Colonic mucosa (tissue), 4 donors: Measurements from ENCODE around the gene PERM1. TPM values are rescaled to one million over a fixed set of nuclear protein-coding genes. Genes with fewer than 3 reads are reported as not detected.
"Not testable (repeated sequence)": the region's sequence is repeated elsewhere in the genome, so short reads cannot be mapped to it uniquely, and the experiment has no call there.

ENCODE experiments used
- DNase-seq: peaks from one replicate; pipeline ENCODE4 v3.0.0-alpha.2; 2020
- H3K27ac ChIP-seq: fragments of 200-600 bp; one replicate; pipeline ENCODE4 v1.8.0; 2021
- H3K27me3 ChIP-seq: fragments of 200-600 bp; one replicate; pipeline ENCODE4 v1.8.0; 2021
- H3K36me3 ChIP-seq: fragments of 200-600 bp; one replicate; pipeline ENCODE4 v1.8.0; 2021
- H3K4me1 ChIP-seq: fragments of 200-600 bp; one replicate; pipeline ENCODE4 v1.8.0; 2021; ENCODE audit warnings: mild to moderate bottlenecking
- H3K4me3 ChIP-seq: fragments of 200-600 bp; one replicate; pipeline ENCODE4 v1.8.0; 2021
- H3K9ac ChIP-seq, 2 donors: one replicate each; pipeline ENCODE4 v1.7.0; 2013; ENCODE audit warnings: control low read depth in 2 of 2, low read depth in 2 of 2, low read length in 2 of 2
- H3K9me3 ChIP-seq: fragments of 200-600 bp; one replicate; pipeline ENCODE4 v1.8.0; 2021
- CTCF ChIP-seq: fragments of 200-600 bp; IDR thresholded peaks from one replicate; pipeline ENCODE4 v1.8.0; 2022; ENCODE audit warnings: antibody characterized with exemption, mild to moderate bottlenecking
- intact Hi-C: fragments of 100-400 bp; cut with DNase I; formaldehyde crosslinking; loops from one replicate; pipeline ENCODE4 v1.14.1; 2022
- total RNA-seq, 2 donors: library from RNA; stranded (reverse); fragmentation: NEBNext Ultra II Directional in 1 of 2; extraction: Animal tissue kit (Norgen Biotek cat#: 25700) in 1 of 2; gene quantifications; one replicate each; pipeline ENCODE4 v1.2.1, GENCODE V29; 2021
- donor health status: healthy.
- donor health status: DM: no; HTN: no; CAD: no.
- donor health status: DM: no; HTN: no; CAD: no.

Gene PERM1
- total RNA-seq, 2 donors from 2014 or later, result not detected

- Histone ChIP-seq H3K9ac (peak overlapping the region in 1 of 2 donors; percentile 80), H3K27ac (no peak overlapping the region), H3K27me3 (no peaks in the 10 kb centered on the region), H3K36me3 (no peaks in the 10 kb centered on the region), H3K4me3 (no peak overlapping the region), H3K9me3 (no peaks in the 10 kb centered on the region), H3K4me1 (no peaks in the 10 kb centered on the region)
- no peak for DNase-seq
- TF ChIP-seq CTCF, result no peak
- intact Hi-C loops, result no loop called here
Measured at GRCh38 chr1:1014799-1015681, 33.1 kb upstream of the PERM1 start.

- Histone ChIP-seq H3K36me3 (no peaks in the 10 kb centered on the region), H3K27me3 (no peaks in the 10 kb centered on the region), H3K4me3 (peak overlapping the region; percentile 46), H3K4me1 (no peaks in the 10 kb centered on the region), H3K9me3 (no peaks in the 10 kb centered on the region), H3K27ac (peak overlapping the region; percentile 84), H3K9ac (peak overlapping the region; percentile 77 to 80)
- intact Hi-C loops, result no loop called here
- no peak for DNase-seq
- TF ChIP-seq CTCF, result no peak
Measured at GRCh38 chr1:1013922-1014648, 32.2 kb upstream of the PERM1 start.

- Histone ChIP-seq H3K4me1 (no peaks in the 10 kb centered on the region), H3K9ac (peak within 1 kb of the TSS; percentile 77 to 80), H3K4me3 (peak within 1 kb of the TSS; percentile 46), H3K9me3 (no peaks in the 10 kb centered on the region), H3K27ac (peak within 1 kb of the TSS; percentile 84), H3K27me3 (no peaks in the 10 kb centered on the region), H3K36me3 (no peaks in the 10 kb centered on the region)
- peak; percentile 94 for DNase-seq
- TF ChIP-seq CTCF, result no peak
- intact Hi-C loops, result no loop called here
Measured at GRCh38 chr1:1013105-1013921, 31.4 kb upstream of the PERM1 start, which contains the start of gene ISG15. Gene ISG15 (plus strand): TSS chr1:1013497. CDS start chr1:1013574, 77 bp downstream.

- H3K27me3 ChIP-seq, DNase-seq, intact Hi-C loops, H3K9me3 ChIP-seq, H3K36me3 ChIP-seq, H3K4me1 ChIP-seq: not testable (repeated sequence)
- peak overlapping the region; percentile 77 to 80 for H3K9ac ChIP-seq
- peak overlapping the region; percentile 84 for H3K27ac ChIP-seq
- H3K4me3 ChIP-seq, result peak overlapping the region; percentile 46
Measured at GRCh38 chr1:1012736-1013104, 30.8 kb upstream of the PERM1 start.

GRCh38 chr1:1011396-1011949, 29.6 kb upstream of the PERM1 start:
- no peak for TF ChIP-seq CTCF
- Histone ChIP-seq H3K4me1 (no peaks in the 10 kb centered on the region), H3K36me3 (no peaks in the 10 kb centered on the region), H3K9ac (no peak overlapping the region), H3K4me3 (no peak overlapping the region), H3K9me3 (no peaks in the 10 kb centered on the region), H3K27ac (no peak overlapping the region), H3K27me3 (no peaks in the 10 kb centered on the region)
- intact Hi-C loops, result no loop called here
- peak; percentile 16 for DNase-seq

- H3K36me3 ChIP-seq, intact Hi-C loops, H3K9ac ChIP-seq, H3K27ac ChIP-seq, H3K27me3 ChIP-seq, DNase-seq, H3K4me3 ChIP-seq, H3K9me3 ChIP-seq: not testable (repeated sequence)
- H3K4me1 ChIP-seq, result peaks cover 10% of the 10 kb centered on the region
Measured at GRCh38 chr1:1010131-1010530, 28.2 kb upstream of the PERM1 start.
